Ovary (tissue), 3 donors: Measurements from ENCODE around the gene NEMP1.

Source experiments
- POLR2A ChIP-seq: fragments of 450-650 bp; IDR thresholded peaks from one replicate; pipeline ENCODE4 v1.6.1; 2017; ENCODE audit warnings: antibody characterized with exemption, mild to moderate bottlenecking, moderate library complexity
- TF ChIP-seq, protein P1 (sequence below), 3 donors: fragments of 450-650 bp in 2 of 3; fragments of 200-600 bp in 1 of 3; IDR thresholded peaks; one replicate each; pipeline versions ENCODE4 v1.5.1 to v1.8.0; 2016 to 2022; ENCODE audit warnings: antibody characterized with exemption in 3 of 3, mild to moderate bottlenecking in 1 of 3
- donor health status: DM: no; HTN: no; CAD: no.

DNA sequence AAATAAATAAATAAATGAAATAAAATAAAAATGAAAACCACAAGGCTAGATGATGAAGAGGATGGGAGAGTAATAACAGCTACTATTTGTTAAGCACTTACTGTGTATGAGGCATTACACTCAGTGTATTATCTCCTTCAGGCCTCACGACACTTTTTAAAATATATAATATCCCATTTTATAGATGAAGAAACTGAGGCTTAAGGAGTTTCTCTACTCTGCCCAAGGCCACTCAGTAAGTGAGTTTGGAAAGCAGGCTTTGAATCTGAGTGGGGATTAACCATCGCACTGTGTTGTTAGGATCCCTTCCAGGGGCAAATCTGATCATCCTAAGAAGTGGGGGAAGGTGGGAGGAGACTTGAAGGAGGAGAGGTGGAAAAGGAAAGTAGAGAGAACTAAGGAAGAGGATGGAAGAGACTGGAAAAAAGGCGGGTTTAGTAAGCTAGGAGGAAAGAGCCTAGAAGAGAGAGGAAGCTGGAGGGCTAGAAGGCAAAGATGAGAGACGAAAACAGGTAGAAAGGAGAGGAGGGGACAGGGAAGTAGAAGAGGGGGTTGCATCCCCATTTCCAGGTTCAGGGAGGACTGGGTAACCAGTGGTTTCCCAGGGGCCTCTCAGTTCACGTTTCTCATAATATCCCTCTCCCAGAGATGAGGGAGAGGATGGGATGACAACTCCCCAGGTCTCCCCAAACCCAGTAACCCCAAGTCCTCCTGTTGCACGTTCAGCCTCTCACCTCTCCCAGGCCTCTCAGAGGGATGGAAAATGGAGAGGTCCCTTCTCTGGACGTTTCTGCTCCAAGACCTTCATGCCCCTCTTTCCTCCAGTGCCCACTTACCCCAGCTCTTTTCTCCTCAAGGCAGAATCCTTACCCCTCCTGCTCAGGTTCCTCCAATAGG, 30.9 kb upstream of the NEMP1 start:
- TF ChIP-seq POLR2A, result no peak
- TF ChIP-seq, protein P1, sequence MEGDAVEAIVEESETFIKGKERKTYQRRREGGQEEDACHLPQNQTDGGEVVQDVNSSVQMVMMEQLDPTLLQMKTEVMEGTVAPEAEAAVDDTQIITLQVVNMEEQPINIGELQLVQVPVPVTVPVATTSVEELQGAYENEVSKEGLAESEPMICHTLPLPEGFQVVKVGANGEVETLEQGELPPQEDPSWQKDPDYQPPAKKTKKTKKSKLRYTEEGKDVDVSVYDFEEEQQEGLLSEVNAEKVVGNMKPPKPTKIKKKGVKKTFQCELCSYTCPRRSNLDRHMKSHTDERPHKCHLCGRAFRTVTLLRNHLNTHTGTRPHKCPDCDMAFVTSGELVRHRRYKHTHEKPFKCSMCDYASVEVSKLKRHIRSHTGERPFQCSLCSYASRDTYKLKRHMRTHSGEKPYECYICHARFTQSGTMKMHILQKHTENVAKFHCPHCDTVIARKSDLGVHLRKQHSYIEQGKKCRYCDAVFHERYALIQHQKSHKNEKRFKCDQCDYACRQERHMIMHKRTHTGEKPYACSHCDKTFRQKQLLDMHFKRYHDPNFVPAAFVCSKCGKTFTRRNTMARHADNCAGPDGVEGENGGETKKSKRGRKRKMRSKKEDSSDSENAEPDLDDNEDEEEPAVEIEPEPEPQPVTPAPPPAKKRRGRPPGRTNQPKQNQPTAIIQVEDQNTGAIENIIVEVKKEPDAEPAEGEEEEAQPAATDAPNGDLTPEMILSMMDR (IDR thresholded peaks at IDR 0.05), result no peak
